ENCODE data around the gene TMEM184C. TPM values are rescaled to one million over a fixed set of nuclear protein-coding genes. Genes with fewer than 3 reads are reported as not detected.
A peak's percentile ranks its signal among the peaks of the same experiment; 100 is the strongest.

Gene TMEM184C
- total RNA-seq, 4 donors from 2014 or later, result 15.4 to 22.1 (median 16.6) TPM

GRCh38 chr4:147594107-147594506, 23.1 kb upstream of the TMEM184C start:
- no peaks in the 10 kb centered on the region for H3K36me3 ChIP-seq
- no peaks in the 10 kb centered on the region for H3K9me3 ChIP-seq
- TF ChIP-seq POLR2AphosphoS5 (IDR thresholded peaks at IDR 0.05) (no peak), EP300 (IDR thresholded peaks at IDR 0.05) (no peak), POLR2A (IDR thresholded peaks at IDR 0.05; ENCODE audit: low read depth) (no peak)
- TF ChIP-seq, protein P1, sequence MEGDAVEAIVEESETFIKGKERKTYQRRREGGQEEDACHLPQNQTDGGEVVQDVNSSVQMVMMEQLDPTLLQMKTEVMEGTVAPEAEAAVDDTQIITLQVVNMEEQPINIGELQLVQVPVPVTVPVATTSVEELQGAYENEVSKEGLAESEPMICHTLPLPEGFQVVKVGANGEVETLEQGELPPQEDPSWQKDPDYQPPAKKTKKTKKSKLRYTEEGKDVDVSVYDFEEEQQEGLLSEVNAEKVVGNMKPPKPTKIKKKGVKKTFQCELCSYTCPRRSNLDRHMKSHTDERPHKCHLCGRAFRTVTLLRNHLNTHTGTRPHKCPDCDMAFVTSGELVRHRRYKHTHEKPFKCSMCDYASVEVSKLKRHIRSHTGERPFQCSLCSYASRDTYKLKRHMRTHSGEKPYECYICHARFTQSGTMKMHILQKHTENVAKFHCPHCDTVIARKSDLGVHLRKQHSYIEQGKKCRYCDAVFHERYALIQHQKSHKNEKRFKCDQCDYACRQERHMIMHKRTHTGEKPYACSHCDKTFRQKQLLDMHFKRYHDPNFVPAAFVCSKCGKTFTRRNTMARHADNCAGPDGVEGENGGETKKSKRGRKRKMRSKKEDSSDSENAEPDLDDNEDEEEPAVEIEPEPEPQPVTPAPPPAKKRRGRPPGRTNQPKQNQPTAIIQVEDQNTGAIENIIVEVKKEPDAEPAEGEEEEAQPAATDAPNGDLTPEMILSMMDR (IDR thresholded peaks at IDR 0.05), result no peak
- DNase-seq (ENCODE audit: extremely low spot score), result peak; percentile 47
- H3K4me3 ChIP-seq, result no peak overlapping the region
- no peak overlapping the region for H3K27ac ChIP-seq (replicated peaks in 1 of 4)
- no peaks in the 10 kb centered on the region for H3K27me3 ChIP-seq
- intact Hi-C loops (cut with DNase I), result loop anchor here (5.0 kb wide), 1 partner anchor 72 kb away; no protein-coding TSS in a partner anchor
- H3K4me1 ChIP-seq, result peaks cover 0 to 10% (median 4%) of the 10 kb centered on the region in 4 donors
- WGBS, result 72% methylated on average over 5 of the region's 5 CpGs

DNA sequence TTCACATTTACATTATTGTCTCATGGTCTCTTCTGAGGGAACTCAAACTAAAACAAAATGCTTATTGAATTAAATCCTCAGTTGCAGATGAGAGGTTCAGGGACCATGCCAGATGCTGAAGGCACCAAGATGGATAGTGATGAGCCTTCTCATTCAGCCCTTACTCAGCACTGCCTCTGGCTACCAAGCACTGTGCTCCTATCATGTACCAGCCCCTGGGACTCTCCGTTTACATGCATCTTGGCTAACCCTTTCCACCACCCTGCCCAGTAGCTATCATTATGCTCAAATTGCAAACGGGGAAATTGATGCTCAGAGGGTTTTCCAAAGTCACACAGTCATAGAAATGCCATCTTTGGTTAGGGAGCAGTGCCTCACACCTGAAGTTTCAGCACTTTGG, 22.6 kb upstream of the TMEM184C start:
- intact Hi-C loops (cut with DNase I), result loop anchor here (5.0 kb wide), 1 partner anchor 72 kb away; no protein-coding TSS in a partner anchor
- 67% methylated on average over 1 of the region's 2 CpGs for WGBS

DNA sequence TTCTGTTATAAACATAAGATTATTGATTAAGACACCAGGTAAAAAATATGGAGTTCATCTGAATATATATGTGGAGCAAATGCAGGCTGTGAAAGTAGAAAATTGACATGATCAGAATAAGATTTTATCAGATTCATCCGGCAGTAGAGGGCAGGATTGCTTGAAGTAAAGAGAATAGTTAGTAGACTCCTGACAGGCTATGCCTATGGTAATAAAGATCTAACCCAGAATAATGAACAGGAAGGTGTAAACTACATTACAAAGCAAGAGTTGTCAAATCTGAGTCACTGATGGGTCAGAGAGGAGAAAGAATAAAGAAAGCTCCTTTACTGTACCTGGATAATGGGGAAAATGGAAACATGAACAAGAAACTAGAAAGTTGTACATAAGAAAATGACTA, 20.8 kb upstream of the TMEM184C start:
- Histone ChIP-seq H3K4me3 (no peak overlapping the region), H3K36me3 (no peaks in the 10 kb centered on the region), H3K4me1 (peaks cover 0 to 10% (median 4%) of the 10 kb centered on the region in 4 donors), H3K9me3 (no peaks in the 10 kb centered on the region), H3K27ac (replicated peaks in 1 of 4) (no peak overlapping the region), H3K27me3 (no peaks in the 10 kb centered on the region)
- intact Hi-C loops (cut with DNase I), result no loop called here
- DNase-seq (ENCODE audit: extremely low spot score), result no peak
- TF ChIP-seq, protein P1 (IDR thresholded peaks at IDR 0.05), result no peak
- no peak for TF ChIP-seq POLR2AphosphoS5 (IDR thresholded peaks at IDR 0.05)
- TF ChIP-seq EP300 (IDR thresholded peaks at IDR 0.05), result no peak
- no peak for TF ChIP-seq POLR2A (IDR thresholded peaks at IDR 0.05; ENCODE audit: low read depth)
- 62% methylated on average over 1 of the region's 1 CpG for WGBS

More for the DNA sequence above, 22.6 kb upstream of the TMEM184C start:
- H3K27ac ChIP-seq (replicated peaks in 1 of 4), result no peak overlapping the region
- DNase-seq (ENCODE audit: extremely low spot score), result peak; percentile 60
- no peak for TF ChIP-seq POLR2AphosphoS5 (IDR thresholded peaks at IDR 0.05)
- no peak for TF ChIP-seq POLR2A (IDR thresholded peaks at IDR 0.05; ENCODE audit: low read depth)
- no peak for TF ChIP-seq EP300 (IDR thresholded peaks at IDR 0.05)
- TF ChIP-seq, protein P1 (IDR thresholded peaks at IDR 0.05), result no peak
- H3K4me3 ChIP-seq, result no peak overlapping the region
- H3K9me3 ChIP-seq, result no peaks in the 10 kb centered on the region
- no peaks in the 10 kb centered on the region for H3K27me3 ChIP-seq
- H3K4me1 ChIP-seq, result peaks cover 0 to 10% (median 4%) of the 10 kb centered on the region in 4 donors
- H3K36me3 ChIP-seq, result no peaks in the 10 kb centered on the region

DNA sequence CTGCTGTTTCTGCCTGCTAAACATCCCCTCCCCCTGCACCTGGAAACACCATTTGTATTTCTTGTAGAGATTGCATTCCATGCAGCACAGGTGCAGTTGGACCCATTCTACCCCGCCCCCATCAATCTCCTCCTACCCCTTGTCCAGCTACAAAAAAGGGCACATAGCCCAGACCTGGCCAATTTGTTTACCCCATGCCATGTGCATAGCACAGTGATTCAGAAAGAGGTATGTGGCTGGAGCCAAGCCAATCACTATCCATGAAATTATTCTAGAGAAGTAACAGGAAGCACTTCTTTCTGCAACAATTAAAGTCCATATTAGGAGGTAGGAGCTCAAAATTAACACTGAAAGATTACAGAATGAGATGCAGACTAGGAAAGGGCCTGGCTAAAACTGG, 20.2 kb upstream of the TMEM184C start:
- Histone ChIP-seq H3K27ac (replicated peaks in 1 of 4) (no peak overlapping the region), H3K4me1 (peaks cover 0 to 10% (median 4%) of the 10 kb centered on the region in 4 donors), H3K4me3 (no peak overlapping the region), H3K36me3 (no peaks in the 10 kb centered on the region), H3K9me3 (no peaks in the 10 kb centered on the region), H3K27me3 (no peaks in the 10 kb centered on the region)
- intact Hi-C loops (cut with DNase I), result no loop called here
- DNase-seq (ENCODE audit: extremely low spot score), result peak; percentile 57
- 50% methylated on average over 1 of the region's 1 CpG for WGBS
- TF ChIP-seq POLR2AphosphoS5 (IDR thresholded peaks at IDR 0.05) (peak in 1 of 2 donors; percentile 31), EP300 (IDR thresholded peaks at IDR 0.05) (no peak)

DNA sequence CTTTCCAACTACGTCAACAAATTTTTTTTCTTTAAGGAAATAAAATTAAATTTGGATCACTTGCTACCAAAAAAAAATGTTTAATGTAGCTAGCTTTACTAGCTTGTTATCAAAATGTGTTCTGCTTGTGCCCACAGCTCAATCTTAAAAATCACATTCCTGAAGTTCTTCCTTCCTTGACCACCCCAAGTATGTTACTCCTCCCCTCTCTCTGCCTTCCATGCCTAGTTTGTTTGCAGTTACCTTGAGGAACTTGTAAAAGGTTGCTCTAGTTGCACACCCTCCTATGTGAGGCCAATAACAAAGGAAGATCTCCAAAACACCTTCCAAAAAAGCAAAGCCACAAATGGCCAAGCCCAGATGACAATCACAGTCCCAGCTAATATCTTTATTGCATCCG, 19.6 kb upstream of the TMEM184C start:
- no peak overlapping the region for H3K4me3 ChIP-seq
- intact Hi-C loops (cut with DNase I), result no loop called here
- WGBS, result 94% methylated on average over 2 of the region's 2 CpGs
- no peaks in the 10 kb centered on the region for H3K36me3 ChIP-seq
- TF ChIP-seq POLR2A (IDR thresholded peaks at IDR 0.05; ENCODE audit: low read depth), result no peak
- TF ChIP-seq, protein P1 (IDR thresholded peaks at IDR 0.05), result no peak
- TF ChIP-seq EP300 (IDR thresholded peaks at IDR 0.05), result no peak
- no peak for TF ChIP-seq POLR2AphosphoS5 (IDR thresholded peaks at IDR 0.05)
- DNase-seq (ENCODE audit: extremely low spot score), result no peak
- H3K27me3 ChIP-seq, result no peaks in the 10 kb centered on the region
- H3K27ac ChIP-seq (replicated peaks in 1 of 4), result no peak overlapping the region
- no peaks in the 10 kb centered on the region for H3K9me3 ChIP-seq
- peaks cover 0 to 10% (median 4%) of the 10 kb centered on the region in 4 donors for H3K4me1 ChIP-seq

Data from esophagus muscularis mucosa (tissue), 4 donors.